ENCODE results near the gene FAM120AOS.

FAM120AOS gene

GRCh38 chr9:93451849-93452709 is 1.3 kb downstream of the FAM120AOS start:
- no peak for TF ChIP-seq CTCF (IDR thresholded peaks at IDR 0.05)

GRCh38 chr9:93450945-93451815 is 2.2 kb downstream of the FAM120AOS start, which contains the start of gene FAM120A:
TSS of gene FAM120A (plus strand) at chr9:93451685. CDS start at chr9:93451916, 231 bp downstream.
- no peak for TF ChIP-seq CTCF (IDR thresholded peaks at IDR 0.05)

- TF ChIP-seq CTCF (IDR thresholded peaks at IDR 0.05) = no peak
Observed at GRCh38 chr9:93447655-93448054, 5.7 kb downstream of the FAM120AOS start.

- no peak for TF ChIP-seq CTCF (IDR thresholded peaks at IDR 0.05)
Observed at GRCh38 chr9:93446073-93446472, 7.3 kb downstream of the FAM120AOS start.

- TF ChIP-seq CTCF (IDR thresholded peaks at IDR 0.05) = no peak
Observed at GRCh38 chr9:93440896-93441580, 12.3 kb downstream of the FAM120AOS start.

GRCh38 chr9:93437996-93438395 is 15.4 kb downstream of the FAM120AOS start:
- TF ChIP-seq CTCF (IDR thresholded peaks at IDR 0.05) = no peak
